ENCODE measurements around the gene ZNF75A. TPM values are rescaled to one million over a fixed set of nuclear protein-coding genes. Genes with fewer than 3 reads are reported as not detected.

ZNF75A gene
- 8.4 to 13.0 TPM (median 9.9 TPM) in 5 replicates for total RNA-seq (2022; extraction: Qiagen RNA extraction)

DNA sequence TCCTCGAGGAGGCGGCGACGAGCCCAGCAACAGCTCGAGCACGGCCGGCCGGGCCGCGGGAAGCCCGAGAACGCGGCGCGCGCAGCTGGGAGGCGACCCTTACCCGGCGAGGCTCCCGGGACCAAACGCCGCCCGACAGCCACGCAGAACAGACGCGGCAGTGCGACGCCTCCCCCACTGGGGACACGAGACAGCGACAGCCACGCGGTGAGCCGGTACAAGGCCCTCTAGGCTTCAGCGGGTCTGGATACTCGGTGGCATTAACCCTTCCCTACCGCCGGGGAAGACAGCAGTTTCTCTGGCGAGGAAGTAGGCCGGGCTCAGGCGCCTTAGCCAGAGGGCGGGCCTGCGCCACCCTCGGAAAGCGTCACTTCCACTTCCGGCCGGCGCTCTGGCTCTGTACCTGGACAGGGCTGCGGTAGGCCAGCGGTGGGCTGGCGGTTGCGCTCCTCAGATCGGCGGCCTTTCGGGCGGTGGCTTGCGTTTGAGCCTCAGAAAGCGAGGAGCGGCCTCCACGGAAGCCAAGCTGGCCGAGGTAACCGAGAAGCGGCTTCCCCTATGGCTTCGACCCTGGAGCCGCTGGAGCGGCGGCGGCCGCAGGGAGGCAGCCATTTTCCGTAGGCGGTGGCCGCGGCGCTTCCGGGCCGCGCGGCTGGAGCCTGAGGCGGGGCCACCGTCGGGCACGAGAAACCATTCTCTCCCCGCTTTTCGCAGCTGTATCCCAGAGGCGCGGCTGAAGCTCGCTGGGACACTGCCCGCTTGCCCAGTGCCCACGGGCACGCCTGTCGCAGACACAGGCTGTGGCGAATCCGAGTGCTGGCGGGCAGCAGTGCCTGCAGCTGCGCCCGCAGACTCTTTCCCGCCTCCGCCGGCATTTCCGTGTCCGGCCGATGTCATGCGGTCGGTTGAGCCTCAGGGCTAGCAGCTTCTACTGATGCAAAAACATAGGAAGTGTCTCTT, at the start of gene ZNF75A, which contains the start of gene TIGD7:
ZNF75A (plus strand) TSS at position 389 of the 960 bp plus-strand sequence. CDS start 2,932 bp downstream, outside the sequence.
TIGD7 (minus strand) TSS at position 322 of the 960 bp plus-strand sequence. CDS start 4,816 bp downstream, outside the sequence.

DNA sequence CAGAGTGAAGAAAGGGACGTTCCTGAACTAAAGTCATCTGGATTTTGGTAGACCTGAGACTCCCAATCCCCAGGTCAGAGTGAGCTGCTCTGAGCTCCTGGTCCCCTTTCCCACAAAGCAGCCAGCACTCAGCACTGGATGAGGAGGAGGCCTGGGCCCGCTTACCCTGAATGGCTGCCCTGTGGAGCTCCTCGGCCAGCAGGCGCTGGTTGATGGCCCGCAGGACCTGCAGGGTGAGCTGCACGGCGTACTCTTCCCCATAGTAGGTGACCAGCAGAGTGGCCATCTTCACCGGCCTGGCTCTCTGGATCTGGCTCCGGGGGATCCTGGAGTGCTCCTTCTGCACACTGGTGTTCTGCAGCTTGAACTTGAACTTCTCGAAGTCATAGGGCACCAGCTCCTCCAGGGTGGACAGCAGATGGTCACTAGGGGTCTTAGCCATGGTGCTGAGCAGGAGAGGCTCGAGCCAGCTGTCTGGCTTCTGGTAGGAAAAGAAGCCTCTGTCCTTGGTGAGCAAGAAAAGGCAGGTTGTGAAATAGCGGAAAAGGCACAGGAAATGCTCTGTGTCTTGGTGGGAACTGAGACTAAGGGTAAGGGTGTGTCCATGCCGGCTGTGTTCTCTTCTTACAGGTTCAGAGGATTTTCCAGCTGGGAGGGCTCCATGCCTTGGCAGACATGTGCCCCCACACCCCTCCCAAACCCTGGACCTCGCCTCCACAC, 49.0 kb upstream of the ZNF75A start, which contains the start of gene MEFV:
MEFV (minus strand) TSS at position 488 of the 720 bp plus-strand sequence; CDS start at position 442, 46 bp downstream.

DNA sequence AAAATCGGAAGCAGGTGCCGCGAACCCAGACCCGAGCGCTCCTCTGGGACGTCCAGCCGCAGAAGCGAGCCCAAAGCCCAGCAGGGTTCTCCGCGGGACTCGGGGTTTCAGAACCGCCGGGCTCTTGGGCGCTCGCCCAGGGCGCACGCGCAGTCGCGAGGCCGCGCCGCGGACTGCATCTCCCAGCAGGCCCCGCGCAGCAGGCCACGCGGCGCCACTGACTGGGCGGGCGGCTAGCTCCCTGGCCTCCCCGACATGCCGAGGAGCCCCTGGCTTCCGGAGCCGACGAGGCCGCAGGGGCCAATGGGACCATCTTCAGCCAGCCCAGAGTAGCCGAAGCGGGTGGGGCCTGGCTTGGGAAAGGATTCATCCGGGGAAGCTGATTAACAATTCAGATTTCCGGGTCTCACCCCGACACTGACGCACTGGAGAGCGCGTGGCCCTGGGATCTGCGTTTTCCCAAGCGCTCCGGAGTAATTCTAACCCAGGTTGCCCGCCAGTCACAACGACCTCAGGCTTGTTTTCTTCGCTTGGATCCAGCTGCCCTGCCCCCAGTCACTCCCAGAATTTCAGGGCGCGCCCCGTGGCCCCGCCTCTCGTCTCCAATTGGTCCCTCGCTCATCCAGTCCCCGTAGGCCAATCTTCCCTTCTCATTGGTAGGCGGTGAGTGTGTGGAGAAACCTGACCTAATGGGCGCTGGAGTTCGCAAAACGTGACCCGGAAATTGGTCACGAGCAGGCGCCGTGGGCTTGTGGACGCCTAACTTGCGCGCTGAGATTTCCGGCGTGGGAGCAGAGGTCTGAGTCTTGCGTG, 22.4 kb upstream of the ZNF75A start, which contains the start of gene ZNF263:
ZNF263 (plus strand) TSS at position 762 of the 813 bp plus-strand sequence. CDS start 328 bp downstream, outside the sequence.

GRCh38 chr16:3355589-3355988, 50.3 kb downstream of the ZNF75A start, which contains the start of gene OR2C1:
TSS of gene OR2C1 (plus strand) at chr16:3355889. CDS start at chr16:3355941, 52 bp downstream.

Other genes with a start within 250 kb of the ZNF75A start
- gene IL32, start 239.9 kb upstream of the ZNF75A start, total RNA-seq (2022; extraction: Qiagen RNA extraction), result 21.6 to 38.9 TPM (median 24.5 TPM) in 5 replicates
- not detected in 5 replicates for gene ZSCAN10, start 206.2 kb upstream of the ZNF75A start, total RNA-seq (2022; extraction: Qiagen RNA extraction)
- gene ZNF205, start 192.9 kb upstream of the ZNF75A start, total RNA-seq (2022; extraction: Qiagen RNA extraction), result 13.0 to 14.7 TPM (median 14.4 TPM) in 5 replicates
- gene ZNF213, start 170.5 kb upstream of the ZNF75A start, total RNA-seq (2022; extraction: Qiagen RNA extraction), result 9.7 to 12.0 TPM (median 11.8 TPM) in 5 replicates
- gene OR1F1, start 117.3 kb upstream of the ZNF75A start, total RNA-seq (2022; extraction: Qiagen RNA extraction), result 0.15 to 0.44 TPM (median 0.31 TPM) in 5 replicates
- gene ZNF200, start 70.3 kb upstream of the ZNF75A start, total RNA-seq (2022; extraction: Qiagen RNA extraction), result 7.8 to 9.8 TPM (median 8.3 TPM) in 5 replicates
- gene MEFV, start 48.9 kb upstream of the ZNF75A start, total RNA-seq (2022; extraction: Qiagen RNA extraction), result 0.02 to 0.09 TPM (median 0.03 TPM) in 3 of 5 replicates, not detected in the others
- 34.7 to 46.2 TPM (median 35.1 TPM) in 5 replicates for gene ZNF263, start 22.0 kb upstream of the ZNF75A start, total RNA-seq (2022; extraction: Qiagen RNA extraction)
- gene TIGD7, start 67 bp upstream of the ZNF75A start, total RNA-seq (2022; extraction: Qiagen RNA extraction), result 0.79 to 1.5 TPM (median 1.2 TPM) in 5 replicates
- gene OR2C1, start 50.4 kb downstream of the ZNF75A start, total RNA-seq (2022; extraction: Qiagen RNA extraction), result not detected in 5 replicates
- 11.3 to 21.0 TPM (median 14.1 TPM) in 5 replicates for gene ZSCAN32, start 95.5 kb downstream of the ZNF75A start, total RNA-seq (2022; extraction: Qiagen RNA extraction)
- gene ZNF174, start 95.7 kb downstream of the ZNF75A start, total RNA-seq (2022; extraction: Qiagen RNA extraction), result 11.5 to 14.2 TPM (median 13.0 TPM) in 5 replicates
- gene ZNF597, start 138.0 kb downstream of the ZNF75A start, total RNA-seq (2022; extraction: Qiagen RNA extraction), result 0.91 to 1.3 TPM (median 1.1 TPM) in 5 replicates
- gene NAA60, start 138.2 kb downstream of the ZNF75A start, total RNA-seq (2022; extraction: Qiagen RNA extraction), result 48.2 to 53.0 TPM (median 51.5 TPM) in 5 replicates
- not detected in 5 replicates for gene C16orf90, start 190.0 kb downstream of the ZNF75A start, total RNA-seq (2022; extraction: Qiagen RNA extraction)
- gene CLUAP1, start 195.5 kb downstream of the ZNF75A start, total RNA-seq (2022; extraction: Qiagen RNA extraction), result 17.6 to 19.9 TPM (median 18.9 TPM) in 5 replicates